Measurements from ENCODE around the gene PRKAR1B.

PRKAR1B gene

GRCh38 chr7:569071-569855 lies 157.8 kb downstream of the PRKAR1B start:
- H3K4me3 ChIP-seq (ENCODE audit: low read length), result no peak overlapping the region
- no peak for DNase-seq (ENCODE audit: low read depth)
- TF ChIP-seq CTCF (IDR thresholded peaks at IDR 0.05; ENCODE audit: insufficient read depth, low read depth, low read length, missing control alignments), result no peak

- no peak for DNase-seq (ENCODE audit: low read depth)
- no peak overlapping the region for H3K4me3 ChIP-seq (ENCODE audit: low read length)
- no peak for TF ChIP-seq CTCF (IDR thresholded peaks at IDR 0.05; ENCODE audit: insufficient read depth, low read depth, low read length, missing control alignments)
Measured at GRCh38 chr7:568031-568951, 158.8 kb downstream of the PRKAR1B start.

DNA sequence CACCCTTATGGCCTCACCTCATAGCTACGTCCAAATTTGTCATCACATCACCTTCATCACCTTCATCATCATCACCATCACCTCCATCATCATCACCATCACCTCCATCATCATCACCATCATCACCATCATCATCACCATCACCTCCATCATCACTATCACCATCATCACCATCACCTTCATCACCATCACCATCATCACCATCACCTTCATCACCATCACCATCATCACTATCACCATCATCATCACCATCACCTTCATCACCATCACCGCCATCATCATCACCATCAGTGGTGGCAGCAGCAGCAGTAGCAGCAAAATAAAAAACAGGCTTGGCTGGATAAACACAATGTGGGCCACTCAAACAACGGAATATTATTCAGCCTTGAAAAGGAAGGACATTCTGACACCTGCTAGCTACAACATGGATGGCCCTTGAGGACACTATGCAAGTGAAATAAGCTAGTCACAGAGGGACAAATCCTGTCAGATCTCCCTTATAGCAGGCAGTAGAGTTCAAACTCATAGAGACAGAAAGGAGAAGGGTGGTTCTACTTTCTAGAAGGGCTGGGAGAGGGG lies 159.7 kb downstream of the PRKAR1B start:
- DNase-seq (ENCODE audit: low read depth), result no peak
- H3K4me3 ChIP-seq (ENCODE audit: low read length), result no peak overlapping the region
- no peak for TF ChIP-seq CTCF (IDR thresholded peaks at IDR 0.05; ENCODE audit: insufficient read depth, low read depth, low read length, missing control alignments)

DNA sequence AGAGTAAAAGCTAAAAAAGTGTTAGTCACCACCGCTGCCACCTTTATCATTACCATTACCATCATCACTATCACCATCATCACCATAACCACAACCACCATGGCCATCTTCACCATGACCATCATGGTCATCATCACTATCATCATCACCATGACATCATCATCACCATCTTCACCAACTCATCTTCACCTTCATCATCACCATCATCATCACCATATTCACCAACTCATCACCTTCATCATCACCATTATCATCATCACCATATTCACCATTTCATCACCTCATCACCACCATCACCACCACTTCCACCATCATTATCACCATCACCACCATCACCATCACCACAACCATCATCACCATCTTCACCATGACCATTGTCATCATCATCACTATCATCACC lies 161.0 kb downstream of the PRKAR1B start:
- no peak for TF ChIP-seq CTCF (IDR thresholded peaks at IDR 0.05; ENCODE audit: insufficient read depth, low read depth, low read length, missing control alignments)
- no peak overlapping the region for H3K4me3 ChIP-seq (ENCODE audit: low read length)

GRCh38 chr7:564176-564865 lies 162.8 kb downstream of the PRKAR1B start:
- H3K4me3 ChIP-seq (ENCODE audit: low read length), result no peak overlapping the region
- no peak for DNase-seq (ENCODE audit: low read depth)
- TF ChIP-seq CTCF (IDR thresholded peaks at IDR 0.05; ENCODE audit: insufficient read depth, low read depth, low read length, missing control alignments), result no peak

More for the DNA sequence above, 161.0 kb downstream of the PRKAR1B start:
- no peak for DNase-seq (ENCODE audit: low read depth)

- DNase-seq (ENCODE audit: low read depth), result no peak
Measured at GRCh38 chr7:563629-564170, 163.4 kb downstream of the PRKAR1B start.

More at GRCh38 chr7:563629-564170, 163.4 kb downstream of the PRKAR1B start:
- no peak overlapping the region for H3K4me3 ChIP-seq (ENCODE audit: low read length)
- no peak for TF ChIP-seq CTCF (IDR thresholded peaks at IDR 0.05; ENCODE audit: insufficient read depth, low read depth, low read length, missing control alignments)
